Measurements from ENCODE around the gene FCAR. TPM values are rescaled to one million over a fixed set of nuclear protein-coding genes. Genes with fewer than 3 reads are reported as not detected.
"Not testable (repeated sequence)": the region's sequence is repeated elsewhere in the genome, so short reads cannot be mapped to it uniquely, and the experiment has no call there.

Gene FCAR
- total RNA-seq, 1 donor = not detected

DNA sequence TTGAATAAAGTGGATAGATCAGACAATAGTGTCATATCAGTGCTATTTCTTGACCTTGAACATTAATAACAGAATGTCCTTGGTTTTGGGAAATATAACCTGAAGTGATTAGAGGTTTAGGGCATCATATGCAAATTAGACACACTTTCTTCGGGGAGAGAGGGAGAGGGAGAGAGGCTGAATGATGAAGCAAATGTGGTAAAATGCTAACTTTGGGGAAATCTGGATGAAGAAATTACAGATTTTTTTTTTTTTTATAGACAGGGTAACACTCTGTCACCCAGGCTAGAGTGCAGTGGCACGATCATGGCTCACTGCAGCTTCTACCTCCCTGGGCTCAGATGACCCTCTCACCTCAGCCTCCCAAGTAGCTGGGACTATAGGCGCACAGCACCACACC is 28.0 kb downstream of the FCAR start:
- Histone ChIP-seq H2AFZ (ENCODE audit: low read length) (no peak overlapping the region), H3K4me3 (ENCODE audit: insufficient read depth, low read length) (no peak overlapping the region)
- no peak for DNase-seq (ENCODE audit: insufficient read length, low spot score, missing footprints)

DNA sequence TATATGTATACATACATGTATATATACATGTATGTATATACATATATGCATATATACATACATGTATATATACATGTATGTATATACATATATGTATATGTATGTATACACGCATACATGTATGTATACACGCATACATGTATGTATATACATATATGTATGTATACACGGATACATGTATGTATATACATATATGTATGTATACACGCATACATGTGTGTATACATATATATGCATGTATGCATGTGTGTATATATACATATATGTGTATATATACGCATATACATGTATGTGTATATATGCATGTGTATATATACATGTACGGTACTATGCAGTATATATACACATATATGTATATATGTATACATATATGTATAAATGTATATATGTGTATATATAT is 29.3 kb downstream of the FCAR start:
- Histone ChIP-seq H3K4me2 (ENCODE audit: insufficient read depth, low read length) (no peak overlapping the region), H3K36me3 (ENCODE audit: insufficient read depth, low read length) (no peaks in the 10 kb centered on the region), H3K9me3 (ENCODE audit: low read depth, low read length) (no peaks in the 10 kb centered on the region), H4K20me1 (ENCODE audit: insufficient read depth, low read length) (no peaks in the 10 kb centered on the region), H3K27me3 (ENCODE audit: insufficient read depth, low read length) (no peaks in the 10 kb centered on the region), H3K4me3 (ENCODE audit: insufficient read depth, low read length) (no peak overlapping the region), H3K4me1 (ENCODE audit: insufficient read depth, low read length) (no peaks in the 10 kb centered on the region), H3K79me2 (ENCODE audit: insufficient read depth, low read length) (no peaks in the 10 kb centered on the region), H3K27ac (ENCODE audit: low read depth, low read length) (no peak overlapping the region), H2AFZ (ENCODE audit: low read length) (no peak overlapping the region)
- DNase-seq (ENCODE audit: insufficient read length, low spot score, missing footprints) = no peak
- TF ChIP-seq, protein P1, sequence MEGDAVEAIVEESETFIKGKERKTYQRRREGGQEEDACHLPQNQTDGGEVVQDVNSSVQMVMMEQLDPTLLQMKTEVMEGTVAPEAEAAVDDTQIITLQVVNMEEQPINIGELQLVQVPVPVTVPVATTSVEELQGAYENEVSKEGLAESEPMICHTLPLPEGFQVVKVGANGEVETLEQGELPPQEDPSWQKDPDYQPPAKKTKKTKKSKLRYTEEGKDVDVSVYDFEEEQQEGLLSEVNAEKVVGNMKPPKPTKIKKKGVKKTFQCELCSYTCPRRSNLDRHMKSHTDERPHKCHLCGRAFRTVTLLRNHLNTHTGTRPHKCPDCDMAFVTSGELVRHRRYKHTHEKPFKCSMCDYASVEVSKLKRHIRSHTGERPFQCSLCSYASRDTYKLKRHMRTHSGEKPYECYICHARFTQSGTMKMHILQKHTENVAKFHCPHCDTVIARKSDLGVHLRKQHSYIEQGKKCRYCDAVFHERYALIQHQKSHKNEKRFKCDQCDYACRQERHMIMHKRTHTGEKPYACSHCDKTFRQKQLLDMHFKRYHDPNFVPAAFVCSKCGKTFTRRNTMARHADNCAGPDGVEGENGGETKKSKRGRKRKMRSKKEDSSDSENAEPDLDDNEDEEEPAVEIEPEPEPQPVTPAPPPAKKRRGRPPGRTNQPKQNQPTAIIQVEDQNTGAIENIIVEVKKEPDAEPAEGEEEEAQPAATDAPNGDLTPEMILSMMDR (IDR thresholded peaks at IDR 0.05; ENCODE audit: extremely low read depth, low read depth, low read length) = no peak

More for the DNA sequence above, 28.0 kb downstream of the FCAR start:
- TF ChIP-seq, protein P1 (IDR thresholded peaks at IDR 0.05; ENCODE audit: extremely low read depth, low read depth, low read length) = no peak
- H3K36me3 ChIP-seq (ENCODE audit: insufficient read depth, low read length) = no peaks in the 10 kb centered on the region
- H3K9me3 ChIP-seq (ENCODE audit: low read depth, low read length) = no peaks in the 10 kb centered on the region
- H3K4me2 ChIP-seq (ENCODE audit: insufficient read depth, low read length) = no peak overlapping the region
- no peaks in the 10 kb centered on the region for H3K4me1 ChIP-seq (ENCODE audit: insufficient read depth, low read length)
- H3K79me2 ChIP-seq (ENCODE audit: insufficient read depth, low read length) = no peaks in the 10 kb centered on the region
- H3K27ac ChIP-seq (ENCODE audit: low read depth, low read length) = no peak overlapping the region
- no peaks in the 10 kb centered on the region for H3K27me3 ChIP-seq (ENCODE audit: insufficient read depth, low read length)
- no peaks in the 10 kb centered on the region for H4K20me1 ChIP-seq (ENCODE audit: insufficient read depth, low read length)

DNA sequence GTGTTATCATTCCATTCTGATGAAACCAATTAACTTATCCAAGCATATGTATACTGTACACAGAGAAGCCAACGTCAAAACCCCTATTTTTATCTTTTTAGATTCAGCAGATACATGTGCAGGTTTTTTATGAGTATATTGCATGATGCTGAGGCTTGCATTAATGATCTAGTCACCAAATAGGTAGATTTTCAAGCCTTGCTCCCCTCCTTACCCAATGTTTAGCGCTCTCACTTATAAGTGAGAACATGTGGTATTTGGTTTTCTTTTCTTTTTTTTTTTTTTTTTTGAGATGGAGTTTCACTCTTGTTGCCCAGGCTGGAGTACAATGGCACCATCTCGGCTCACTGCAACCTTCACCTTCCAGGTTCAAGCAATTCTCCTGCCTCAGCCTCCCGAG is 30.2 kb downstream of the FCAR start:
- H4K20me1 ChIP-seq (ENCODE audit: insufficient read depth, low read length); H3K4me3 ChIP-seq (ENCODE audit: insufficient read depth, low read length); H2AFZ ChIP-seq (ENCODE audit: low read length); H3K4me2 ChIP-seq (ENCODE audit: insufficient read depth, low read length); DNase-seq (ENCODE audit: insufficient read length, low spot score, missing footprints); H3K36me3 ChIP-seq (ENCODE audit: insufficient read depth, low read length); H3K9me3 ChIP-seq (ENCODE audit: low read depth, low read length); H3K27ac ChIP-seq (ENCODE audit: low read depth, low read length); H3K27me3 ChIP-seq (ENCODE audit: insufficient read depth, low read length); H3K79me2 ChIP-seq (ENCODE audit: insufficient read depth, low read length); H3K4me1 ChIP-seq (ENCODE audit: insufficient read depth, low read length): not testable (repeated sequence)

DNA sequence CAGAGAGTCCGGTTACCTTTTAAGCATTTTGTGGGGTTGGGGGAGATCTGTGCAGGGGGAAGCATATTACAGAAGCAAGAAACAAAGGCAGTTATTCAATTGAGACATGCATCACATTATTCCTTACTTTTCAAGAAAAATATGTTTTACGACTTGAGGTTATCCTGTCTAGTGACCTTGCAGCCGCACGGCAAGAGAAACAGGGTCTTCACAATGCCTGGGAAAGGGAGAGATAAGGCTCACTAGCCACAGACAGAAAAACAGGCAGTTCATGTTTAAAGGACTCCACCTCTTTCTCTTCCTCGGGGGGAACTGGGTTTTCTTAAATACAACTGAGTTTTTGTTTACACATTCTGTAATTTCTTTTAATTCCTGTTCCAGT is 31.4 kb downstream of the FCAR start:
- Histone ChIP-seq H4K20me1 (ENCODE audit: insufficient read depth, low read length) (no peaks in the 10 kb centered on the region), H3K79me2 (ENCODE audit: insufficient read depth, low read length) (no peaks in the 10 kb centered on the region), H3K4me3 (ENCODE audit: insufficient read depth, low read length) (no peak overlapping the region), H3K36me3 (ENCODE audit: insufficient read depth, low read length) (no peaks in the 10 kb centered on the region), H3K27ac (ENCODE audit: low read depth, low read length) (no peak overlapping the region), H3K4me2 (ENCODE audit: insufficient read depth, low read length) (no peak overlapping the region), H3K9me3 (ENCODE audit: low read depth, low read length) (no peaks in the 10 kb centered on the region), H2AFZ (ENCODE audit: low read length) (peak overlapping the region; percentile 74), H3K27me3 (ENCODE audit: insufficient read depth, low read length) (no peaks in the 10 kb centered on the region), H3K4me1 (ENCODE audit: insufficient read depth, low read length) (no peaks in the 10 kb centered on the region)
- no peak for DNase-seq (ENCODE audit: insufficient read length, low spot score, missing footprints)
- TF ChIP-seq, protein P1 (IDR thresholded peaks at IDR 0.05; ENCODE audit: extremely low read depth, low read depth, low read length) = no peak
